NCI-H1417 treated with DMSO at 0.1 percent for 48 hours (cell line): Measurements from ENCODE around the gene RFX8.

Experiments used
- DNase-seq: peaks from one replicate; lab custom pipeline; 2025; lab: John Stamatoyannopoulos, UW

RFX8 gene

DNA sequence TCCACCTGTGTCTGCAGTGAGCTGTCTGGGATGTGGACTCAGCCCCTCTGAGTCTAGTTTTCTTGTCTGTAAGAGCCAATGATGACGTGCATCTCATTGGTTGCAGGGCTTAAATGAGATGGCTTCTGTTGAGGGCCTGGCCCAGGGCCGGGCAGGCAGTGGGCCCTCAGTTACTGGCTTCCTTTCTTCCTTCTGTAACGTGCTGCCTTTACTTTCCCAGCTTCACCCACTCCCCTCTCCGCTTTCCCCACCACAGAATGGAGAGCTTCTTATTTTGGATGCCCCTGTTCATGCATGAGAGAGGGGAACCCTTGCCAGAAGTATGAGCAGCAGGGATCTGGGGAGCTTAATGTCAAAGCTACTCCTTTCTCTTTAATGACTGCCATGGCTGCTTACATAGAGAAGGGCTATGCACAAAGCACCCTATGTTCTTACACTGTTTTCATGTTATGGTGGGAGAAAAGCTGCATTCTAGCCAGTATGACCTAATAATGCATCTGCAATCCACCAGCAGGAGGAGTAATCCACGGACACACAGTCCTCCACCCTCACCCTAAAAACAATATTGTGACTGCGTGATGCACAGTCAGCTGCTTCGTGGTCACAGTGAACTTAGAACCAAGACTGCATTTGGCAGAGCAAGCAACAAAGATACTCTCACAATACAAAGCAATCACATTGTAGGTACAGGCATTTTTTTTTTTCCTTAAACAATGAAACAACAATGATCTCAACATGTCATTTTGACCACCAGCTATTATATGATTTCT is 124.8 kb downstream of the RFX8 start:
- DNase-seq, result no peak

DNA sequence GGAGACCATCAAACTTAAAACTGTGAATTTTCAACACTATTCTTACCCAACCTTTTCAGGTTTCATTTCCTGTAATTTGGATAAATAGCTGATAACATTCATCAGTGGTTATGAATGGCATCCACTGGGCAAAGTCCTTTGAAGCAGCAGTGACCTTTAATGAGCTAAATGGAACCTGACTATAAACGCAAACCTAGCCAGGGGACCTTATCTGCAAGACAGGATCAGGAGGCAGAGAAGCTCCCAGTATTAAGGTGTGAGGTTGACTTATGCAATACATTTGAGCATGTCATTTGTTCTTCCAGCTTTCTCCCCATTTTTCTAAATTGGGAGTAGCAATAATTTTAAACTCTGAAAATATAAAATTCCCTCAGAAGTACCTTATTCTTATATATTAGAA is 126.0 kb downstream of the RFX8 start:
- no peak for DNase-seq
